ENCODE results near the gene RIC3.

The RIC3 gene

DNA sequence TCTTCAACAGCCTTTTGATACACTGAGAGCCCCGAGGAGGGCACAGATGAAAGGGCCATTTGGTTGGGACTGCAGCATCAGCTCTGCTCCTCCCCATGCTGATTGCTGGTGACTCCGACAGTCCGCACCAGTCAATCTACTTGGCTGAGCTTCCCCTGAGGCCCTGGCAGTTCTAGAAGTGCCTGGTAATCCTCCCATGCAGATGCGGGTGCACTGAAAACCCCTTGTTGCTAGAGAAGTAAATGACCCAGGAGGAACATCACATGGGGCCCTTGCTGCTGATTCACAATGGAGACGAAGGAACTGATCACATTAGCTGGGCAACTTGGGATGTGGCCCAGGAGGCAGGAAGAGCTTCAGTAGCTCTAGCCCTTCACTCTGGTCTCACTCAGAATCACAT, 35.2 kb upstream of the RIC3 start:
- H3K4me3 ChIP-seq (ENCODE audit: low read depth, low read length): no peak overlapping the region
- TF ChIP-seq MYC (IDR thresholded peaks at IDR 0.05; ENCODE audit: low read depth, low read length) (no peak), POLR2A (IDR thresholded peaks at IDR 0.05; ENCODE audit: extremely low read depth, insufficient read length) (no peak)
- TF ChIP-seq, protein P1, sequence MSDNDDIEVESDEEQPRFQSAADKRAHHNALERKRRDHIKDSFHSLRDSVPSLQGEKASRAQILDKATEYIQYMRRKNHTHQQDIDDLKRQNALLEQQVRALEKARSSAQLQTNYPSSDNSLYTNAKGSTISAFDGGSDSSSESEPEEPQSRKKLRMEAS (IDR thresholded peaks at IDR 0.05; ENCODE audit: low read depth, low read length): no peak
- TF ChIP-seq, protein P2, sequence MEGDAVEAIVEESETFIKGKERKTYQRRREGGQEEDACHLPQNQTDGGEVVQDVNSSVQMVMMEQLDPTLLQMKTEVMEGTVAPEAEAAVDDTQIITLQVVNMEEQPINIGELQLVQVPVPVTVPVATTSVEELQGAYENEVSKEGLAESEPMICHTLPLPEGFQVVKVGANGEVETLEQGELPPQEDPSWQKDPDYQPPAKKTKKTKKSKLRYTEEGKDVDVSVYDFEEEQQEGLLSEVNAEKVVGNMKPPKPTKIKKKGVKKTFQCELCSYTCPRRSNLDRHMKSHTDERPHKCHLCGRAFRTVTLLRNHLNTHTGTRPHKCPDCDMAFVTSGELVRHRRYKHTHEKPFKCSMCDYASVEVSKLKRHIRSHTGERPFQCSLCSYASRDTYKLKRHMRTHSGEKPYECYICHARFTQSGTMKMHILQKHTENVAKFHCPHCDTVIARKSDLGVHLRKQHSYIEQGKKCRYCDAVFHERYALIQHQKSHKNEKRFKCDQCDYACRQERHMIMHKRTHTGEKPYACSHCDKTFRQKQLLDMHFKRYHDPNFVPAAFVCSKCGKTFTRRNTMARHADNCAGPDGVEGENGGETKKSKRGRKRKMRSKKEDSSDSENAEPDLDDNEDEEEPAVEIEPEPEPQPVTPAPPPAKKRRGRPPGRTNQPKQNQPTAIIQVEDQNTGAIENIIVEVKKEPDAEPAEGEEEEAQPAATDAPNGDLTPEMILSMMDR (IDR thresholded peaks at IDR 0.05; ENCODE audit: low read depth, low read length): no peak
- DNase-seq (ENCODE audit: low read depth): no peak

GRCh38 chr11:8203414-8203715, 34.5 kb upstream of the RIC3 start:
- no peak for DNase-seq (ENCODE audit: low read depth)
- no peak overlapping the region for H3K4me3 ChIP-seq (ENCODE audit: low read depth, low read length)
- TF ChIP-seq POLR2A (IDR thresholded peaks at IDR 0.05; ENCODE audit: extremely low read depth, insufficient read length) (no peak), MYC (IDR thresholded peaks at IDR 0.05; ENCODE audit: low read depth, low read length) (no peak)
- TF ChIP-seq, protein P1 (IDR thresholded peaks at IDR 0.05; ENCODE audit: low read depth, low read length): no peak
- TF ChIP-seq, protein P2 (IDR thresholded peaks at IDR 0.05; ENCODE audit: low read depth, low read length): no peak

DNA sequence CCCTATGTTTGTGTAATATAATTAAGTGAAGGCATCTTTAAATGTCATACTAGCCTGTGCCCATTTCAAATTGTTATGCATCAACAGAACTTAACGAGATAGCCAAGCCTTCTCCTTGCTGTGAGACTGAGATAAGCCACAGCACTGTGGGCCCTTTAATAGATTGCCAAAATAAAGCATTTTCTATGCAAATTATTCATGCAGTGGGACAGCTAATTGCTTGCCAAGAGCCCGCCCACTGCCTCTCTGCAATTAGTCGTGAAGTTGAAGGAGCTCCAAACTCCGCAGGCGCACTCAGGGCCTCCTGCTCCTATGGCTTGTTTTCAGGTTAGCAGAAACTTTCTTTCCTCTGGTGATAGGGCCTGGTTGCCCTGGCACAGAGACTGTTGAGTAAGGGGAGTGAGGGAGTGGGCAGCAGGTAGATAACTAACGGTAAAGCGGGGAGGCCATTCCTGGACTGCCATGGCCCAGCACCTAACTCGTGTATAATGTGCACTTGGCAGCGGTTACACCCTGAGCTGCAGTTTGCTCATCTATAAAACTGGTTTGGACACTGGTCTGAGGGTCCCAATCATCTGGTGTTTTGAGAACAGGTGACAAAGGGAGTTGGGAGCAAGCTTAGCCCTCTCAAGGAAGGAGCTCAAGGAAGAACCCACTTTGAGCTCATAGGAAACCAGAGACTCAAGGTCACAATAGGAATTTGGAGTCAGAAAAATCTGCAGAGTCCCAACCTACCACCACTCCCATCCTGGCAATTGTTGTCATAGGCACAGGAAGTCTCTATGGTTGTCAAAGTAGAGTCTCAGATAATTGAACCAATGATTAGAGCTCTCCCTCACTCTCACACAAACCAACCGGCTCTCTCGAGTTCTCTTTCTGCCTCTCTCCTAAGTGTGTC, 33.9 kb upstream of the RIC3 start:
- H3K4me3 ChIP-seq (ENCODE audit: low read depth, low read length): no peak overlapping the region
- no peak for DNase-seq (ENCODE audit: low read depth)
- TF ChIP-seq, protein P2 (IDR thresholded peaks at IDR 0.05; ENCODE audit: low read depth, low read length): no peak
- no peak for TF ChIP-seq POLR2A (IDR thresholded peaks at IDR 0.05; ENCODE audit: extremely low read depth, insufficient read length)
- TF ChIP-seq, protein P1 (IDR thresholded peaks at IDR 0.05; ENCODE audit: low read depth, low read length): no peak
- no peak for TF ChIP-seq MYC (IDR thresholded peaks at IDR 0.05; ENCODE audit: low read depth, low read length)

DNA sequence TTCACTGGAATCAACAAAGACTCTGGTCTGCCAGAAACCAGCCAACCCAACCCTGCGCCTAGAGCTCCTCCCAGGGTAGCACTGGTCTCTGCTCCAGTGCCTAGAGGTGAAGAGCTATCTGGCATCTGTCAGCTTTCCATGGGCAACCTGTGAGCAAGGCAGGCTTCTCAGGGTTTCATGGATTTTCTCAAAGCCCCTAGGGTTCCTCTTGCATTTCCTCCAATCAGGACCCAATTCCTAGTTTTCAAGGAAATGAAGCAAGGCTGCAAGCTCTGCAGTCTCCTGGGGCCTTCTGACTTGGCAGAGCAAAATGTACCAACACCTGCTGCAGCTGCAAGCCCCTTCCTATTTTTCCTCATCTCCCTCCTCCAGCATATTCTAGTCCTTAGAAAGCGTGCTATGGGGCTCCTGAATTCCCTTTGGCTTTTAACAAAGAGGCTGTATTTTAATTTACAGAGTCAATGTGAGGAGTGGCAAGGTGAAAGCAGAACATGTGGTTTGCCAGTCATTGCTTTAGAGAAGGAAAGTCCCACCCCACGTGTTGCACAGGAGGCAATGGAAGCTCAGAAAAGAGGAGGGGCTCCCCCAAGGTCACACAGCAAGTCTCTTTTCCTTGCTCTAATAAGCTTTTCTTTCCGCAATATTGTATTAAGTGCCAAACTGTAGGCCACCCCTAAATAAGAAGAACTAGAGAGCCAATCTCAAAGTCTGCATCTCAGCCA, 33.0 kb upstream of the RIC3 start:
- TF ChIP-seq, protein P2 (IDR thresholded peaks at IDR 0.05; ENCODE audit: low read depth, low read length): no peak
- TF ChIP-seq MYC (IDR thresholded peaks at IDR 0.05; ENCODE audit: low read depth, low read length) (no peak), POLR2A (IDR thresholded peaks at IDR 0.05; ENCODE audit: extremely low read depth, insufficient read length) (no peak)
- TF ChIP-seq, protein P1 (IDR thresholded peaks at IDR 0.05; ENCODE audit: low read depth, low read length): peak; percentile 86
- no peak overlapping the region for H3K4me3 ChIP-seq (ENCODE audit: low read depth, low read length)
- peak; percentile 60 for DNase-seq (ENCODE audit: low read depth)

GRCh38 chr11:8199676-8200075, 30.9 kb upstream of the RIC3 start:
- DNase-seq (ENCODE audit: low read depth): no peak
- H3K4me3 ChIP-seq (ENCODE audit: low read depth, low read length): no peak overlapping the region
- TF ChIP-seq, protein P1 (IDR thresholded peaks at IDR 0.05; ENCODE audit: low read depth, low read length): no peak
- TF ChIP-seq, protein P2 (IDR thresholded peaks at IDR 0.05; ENCODE audit: low read depth, low read length): no peak
- TF ChIP-seq POLR2A (IDR thresholded peaks at IDR 0.05; ENCODE audit: extremely low read depth, insufficient read length): no peak
- TF ChIP-seq MYC (IDR thresholded peaks at IDR 0.05; ENCODE audit: low read depth, low read length): no peak

All from NB4 (cell line).